Naive thymus-derived CD4-positive, alpha-beta T cell (primary cell): ENCODE measurements around the gene TMEM233. TPM values are rescaled to one million over a fixed set of nuclear protein-coding genes. Genes with fewer than 3 reads are reported as not detected.

Experiments used
- ATAC-seq: fragments of 150-1000 bp; cut with Tn5 transposase; 2 replicates; pipeline ENCODE4 v1.10.0; 2021; ENCODE audit warnings: mild to moderate bottlenecking, moderate library complexity
- CTCF ChIA-PET: fragments of 350-600 bp; sonication (Branson Sonifier 250); formaldehyde crosslinking; loops from one replicate; lab custom pipeline; 2021; ENCODE audit warnings: antibody characterized with exemption; lab: Charles Lee
- POLR2A ChIA-PET: fragments of 350-600 bp; sonication (Branson Sonifier 250); formaldehyde crosslinking; loops from one replicate; lab custom pipeline; 2021; ENCODE audit warnings: antibody characterized with exemption, inconsistent platforms; lab: Charles Lee
- DNase-seq, 9 donors: peaks; one replicate each; pipeline versions ENCODE4 v3.0.0 to v3.0.0-alpha.2; 2020 to 2022; ENCODE audit warnings: mixed read lengths in 1 of 9
- H3K27ac ChIP-seq: one replicate; pipeline ENCODE4 v1.7.0; 2013; ENCODE audit warnings: mild to moderate bottlenecking, low read depth, low read length, moderate library complexity
- H3K27me3 ChIP-seq, 2 donors: one replicate each; pipeline ENCODE4 v1.7.0; 2013; ENCODE audit warnings: low read length in 2 of 2, mild to moderate bottlenecking in 2 of 2, moderate library complexity in 2 of 2; ENCODE audit not compliant: control insufficient read depth in 2 of 2, insufficient read depth in 2 of 2
- H3K36me3 ChIP-seq, 3 experiments: 1 replicate in 2 of 3; 2 replicates in 1 of 3; pipeline ENCODE4 v1.7.0; 2013; ENCODE audit warnings: low read length in 3 of 3, mild to moderate bottlenecking in 3 of 3, moderate library complexity in 1 of 3; ENCODE audit not compliant: insufficient read depth in 3 of 3, control insufficient read depth in 2 of 3
- H3K4me1 ChIP-seq, 2 donors: one replicate each; pipeline ENCODE4 v1.7.0; 2013; ENCODE audit warnings: low read length in 2 of 2, mild to moderate bottlenecking in 2 of 2, moderate library complexity in 1 of 2; ENCODE audit not compliant: control insufficient read depth in 2 of 2, insufficient read depth in 2 of 2
- H3K4me3 ChIP-seq: 2 replicates; pipeline ENCODE4 v1.7.0; 2013; ENCODE audit warnings: mild to moderate bottlenecking, low read length
- H3K9me3 ChIP-seq, 3 experiments: 1 replicate in 2 of 3; 2 replicates in 1 of 3; pipeline ENCODE4 v1.7.0; 2013; ENCODE audit warnings: low read length in 3 of 3; ENCODE audit not compliant: control insufficient read depth in 2 of 3
- H3K27ac Mint-ChIP-seq, 9 donors: one replicate each; pipeline ENCODE4 v1.8.0; 2020 to 2022; ENCODE audit warnings: mixed read lengths in 9 of 9, mild to moderate bottlenecking in 8 of 9, moderate library complexity in 5 of 9, inconsistent platforms in 2 of 9
- H3K27me3 Mint-ChIP-seq, 5 donors: one replicate each; pipeline ENCODE4 v1.8.0; 2021 to 2022; ENCODE audit warnings: mixed read lengths in 5 of 5, mild to moderate bottlenecking in 1 of 5
- H3K36me3 Mint-ChIP-seq, 5 donors: one replicate each; pipeline ENCODE4 v1.8.0; 2020 to 2022; ENCODE audit warnings: mixed read lengths in 5 of 5, mild to moderate bottlenecking in 3 of 5, inconsistent platforms in 1 of 5
- H3K4me1 Mint-ChIP-seq, 7 donors: one replicate each; pipeline ENCODE4 v1.8.0; 2020 to 2022; ENCODE audit warnings: mixed read lengths in 7 of 7, mild to moderate bottlenecking in 3 of 7, inconsistent platforms in 1 of 7
- H3K4me3 Mint-ChIP-seq, 10 donors: one replicate each; pipeline ENCODE4 v1.8.0; 2020 to 2022; ENCODE audit warnings: mild to moderate bottlenecking in 10 of 10, mixed read lengths in 10 of 10, moderate library complexity in 6 of 10, inconsistent platforms in 2 of 10
- H3K9me3 Mint-ChIP-seq, 11 donors: one replicate each; pipeline ENCODE4 v1.8.0; 2020 to 2022; ENCODE audit warnings: mixed read lengths in 11 of 11, mild to moderate bottlenecking in 4 of 11, inconsistent platforms in 1 of 11, moderate library complexity in 1 of 11
- intact Hi-C, 2 donors: fragments of 100-400 bp; cut with micrococcal nuclease; formaldehyde crosslinking; loops; one replicate each; pipeline ENCODE4 v1.15.1; 2023
- polyA plus RNA-seq, 2 donors: library from polyadenylated mRNA; unstranded; fragments of 300-500 nt; fragmentation: Illumina TruSeq; gene quantifications; one replicate each; pipeline ENCODE4 v1.2.3, GENCODE V29; 2021
- total RNA-seq, 6 experiments: library from RNA in 5 of 6; stranded (reverse) in 5 of 6; gene quantifications; 1 replicate in 5 of 6; 2 replicates in 1 of 6; pipeline ENCODE4 v1.2.3 and lab custom pipeline; 2021 to 2026

Gene TMEM233
- total RNA-seq = not detected
- not detected for polyA plus RNA-seq
- total RNA-seq (lab: John Stamatoyannopoulos, UW) = not detected

GRCh38 chr12:119593578-119594398 is at the start of gene TMEM233:
Gene TMEM233 (plus strand): TSS chr12:119593774. CDS start chr12:119593849, 75 bp downstream.
- H3K4me3 Mint-ChIP-seq = no peak within 1 kb of the TSS
- no peak within 1 kb of the TSS for H3K27ac Mint-ChIP-seq
- intact Hi-C loops = no loop called here

DNA sequence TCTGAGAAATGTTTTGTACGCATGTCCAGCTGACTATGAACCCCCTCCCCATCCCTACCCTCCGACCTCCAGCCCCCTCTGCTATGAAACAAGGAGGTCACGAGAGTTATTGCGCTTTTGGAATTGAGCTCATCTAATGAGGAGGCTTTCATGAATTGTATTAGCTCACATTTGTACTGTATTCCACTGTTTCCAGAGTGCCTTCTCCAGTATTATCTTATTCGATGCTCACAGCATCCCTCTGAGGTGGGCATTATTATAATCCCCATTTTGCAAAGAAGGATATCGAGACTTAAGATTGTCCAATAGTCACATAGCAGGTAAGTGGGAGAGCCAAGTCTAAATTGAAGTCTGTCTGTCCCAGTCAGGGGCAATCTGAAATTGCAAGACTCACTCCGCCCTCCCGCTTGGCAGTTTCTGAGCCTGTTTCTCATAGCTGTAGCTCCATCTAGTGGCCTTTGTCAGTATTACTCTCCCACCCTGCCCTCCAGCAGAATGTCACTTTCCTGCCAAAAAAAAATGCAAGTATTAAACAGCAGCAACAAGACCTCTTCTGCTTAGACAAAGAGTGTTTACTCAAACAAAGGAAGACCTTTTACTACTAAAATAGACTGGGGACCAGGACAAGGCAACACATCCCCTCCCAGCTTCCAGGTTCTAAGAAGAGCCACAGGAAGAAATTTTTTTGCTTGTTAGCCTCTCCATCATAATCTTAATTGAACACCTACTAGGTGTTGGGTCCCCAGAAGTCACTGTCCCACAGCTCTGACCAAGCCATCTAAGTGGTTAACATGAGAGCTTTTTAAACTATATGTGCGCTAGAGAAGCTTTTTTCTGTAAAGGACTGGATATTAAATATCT is 48.6 kb upstream of the TMEM233 start:
- no peak overlapping the region for H3K4me3 ChIP-seq
- H3K36me3 Mint-ChIP-seq = no peaks in the 10 kb centered on the region
- ChIA-PET CTCF (interaction anchor here (0.6 to 1.3 kb wide), 3 partner anchors 99 to 1140 kb away, joined by 3 to 6 read pairs (median 3); no protein-coding TSS in a partner anchor), POLR2A (no interaction called here)
- H3K27me3 Mint-ChIP-seq = peaks cover 0 to 61% (median 50%) of the 10 kb centered on the region in 5 donors
- no peaks in the 10 kb centered on the region for H3K4me1 ChIP-seq
- H3K27ac Mint-ChIP-seq = no peak overlapping the region
- H3K4me3 Mint-ChIP-seq = no peak overlapping the region
- no peaks in the 10 kb centered on the region for H3K4me1 Mint-ChIP-seq
- DNase-seq (peak; percentile 5 to 58 (median 39)), ATAC-seq (peak; percentile 70)
- H3K9me3 Mint-ChIP-seq = peaks cover 0 to 5% (median 0%) of the 10 kb centered on the region in 11 donors
- H3K27ac ChIP-seq = no peak overlapping the region
- intact Hi-C loops = loop anchor here (1.0 to 10.0 kb wide), 4 partner anchors 101 to 1360 kb away; no protein-coding TSS in a partner anchor
- H3K27me3 ChIP-seq = no peaks in the 10 kb centered on the region
- H3K36me3 ChIP-seq = no peaks in the 10 kb centered on the region
- no peaks in the 10 kb centered on the region for H3K9me3 ChIP-seq

More at GRCh38 chr12:119593578-119594398, at the start of gene TMEM233:
- Mint-ChIP-seq H3K4me1 (peaks cover 8 to 23% (median 11%) of the 10 kb centered on the region in 7 donors), H3K27me3 (peaks cover 68 to 83% (median 80%) of the 10 kb centered on the region in 5 donors), H3K9me3 (peaks cover 0 to 6% (median 0%) of the 10 kb centered on the region in 11 donors), H3K36me3 (peaks cover 0 to 7% (median 0%) of the 10 kb centered on the region in 5 donors)
- H3K27ac ChIP-seq = no peak within 1 kb of the TSS
- ChIA-PET POLR2A (no interaction called here), CTCF (no interaction called here)
- peaks cover 4 to 10% of the 10 kb centered on the region in 2 donors for H3K27me3 ChIP-seq
- DNase-seq (no peak), ATAC-seq (no peak)
- H3K4me3 ChIP-seq = no peak within 1 kb of the TSS
- H3K9me3 ChIP-seq = no peaks in the 10 kb centered on the region
- H3K4me1 ChIP-seq = no peaks in the 10 kb centered on the region
- no peaks in the 10 kb centered on the region for H3K36me3 ChIP-seq

GRCh38 chr12:119546340-119546739 is 47.2 kb upstream of the TMEM233 start:
- no peak for ATAC-seq
- no peaks in the 10 kb centered on the region for H3K4me1 Mint-ChIP-seq
- Histone ChIP-seq H3K27ac (no peak overlapping the region), H3K9me3 (no peaks in the 10 kb centered on the region), H3K27me3 (no peaks in the 10 kb centered on the region), H3K4me1 (no peaks in the 10 kb centered on the region), H3K4me3 (no peak overlapping the region), H3K36me3 (no peaks in the 10 kb centered on the region)
- H3K27ac Mint-ChIP-seq = no peak overlapping the region
- CTCF ChIA-PET = interaction anchor here (1.3 kb wide), 1 partner anchor 119 kb away, joined by 3 read pairs; no protein-coding TSS in a partner anchor
- H3K27me3 Mint-ChIP-seq = peaks cover 5 to 52% (median 51%) of the 10 kb centered on the region in 5 donors
- POLR2A ChIA-PET = no interaction called here
- intact Hi-C loops = loop anchor here (10.0 kb wide), 2 partner anchors 1142 to 1362 kb away; no protein-coding TSS in a partner anchor
- H3K9me3 Mint-ChIP-seq = peaks cover 0 to 1% (median 0%) of the 10 kb centered on the region in 11 donors
- no peaks in the 10 kb centered on the region for H3K36me3 Mint-ChIP-seq
- DNase-seq = no peak
- no peak overlapping the region for H3K4me3 Mint-ChIP-seq

DNA sequence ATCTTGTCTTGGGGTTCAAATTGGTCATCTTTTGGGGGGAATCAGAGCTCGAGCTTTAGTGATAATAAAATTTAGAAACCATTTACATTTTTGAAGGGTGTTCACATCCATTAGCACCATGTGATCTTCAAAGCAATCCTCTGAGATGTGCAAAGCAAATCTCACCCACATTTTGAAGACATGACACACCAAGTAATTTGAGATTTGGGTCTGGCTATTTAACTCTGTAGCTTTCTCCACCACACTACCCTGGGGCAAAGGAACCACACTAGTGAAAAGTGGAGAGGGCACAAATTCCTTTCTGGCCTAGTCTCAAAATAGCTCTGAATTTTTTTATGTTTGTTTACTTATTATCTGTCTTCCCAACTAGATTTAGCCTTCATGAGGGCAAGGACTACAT is 46.6 kb upstream of the TMEM233 start:
- no peak overlapping the region for H3K4me3 Mint-ChIP-seq
- Histone ChIP-seq H3K36me3 (no peaks in the 10 kb centered on the region), H3K27me3 (no peaks in the 10 kb centered on the region), H3K9me3 (no peaks in the 10 kb centered on the region), H3K27ac (no peak overlapping the region), H3K4me1 (no peaks in the 10 kb centered on the region), H3K4me3 (no peak overlapping the region)
- H3K36me3 Mint-ChIP-seq = no peaks in the 10 kb centered on the region
- peaks cover 0 to 1% (median 0%) of the 10 kb centered on the region in 11 donors for H3K9me3 Mint-ChIP-seq
- DNase-seq (no peak), ATAC-seq (no peak)
- POLR2A ChIA-PET = no interaction called here
- peaks cover 5 to 56% (median 45%) of the 10 kb centered on the region in 5 donors for H3K27me3 Mint-ChIP-seq
- H3K27ac Mint-ChIP-seq = no peak overlapping the region
- no peaks in the 10 kb centered on the region for H3K4me1 Mint-ChIP-seq
- intact Hi-C loops = loop anchor here (10.0 kb wide), 2 partner anchors 1142 to 1362 kb away; no protein-coding TSS in a partner anchor
- CTCF ChIA-PET = interaction anchor here (1.3 kb wide), 1 partner anchor 118 kb away, joined by 3 read pairs; no protein-coding TSS in a partner anchor

GRCh38 chr12:119556854-119557253 is 36.7 kb upstream of the TMEM233 start:
- CTCF ChIA-PET = no interaction called here
- H3K4me1 ChIP-seq = no peaks in the 10 kb centered on the region
- intact Hi-C loops = no loop called here
- Mint-ChIP-seq H3K4me3 (no peak overlapping the region), H3K9me3 (peaks cover 0 to 3% (median 0%) of the 10 kb centered on the region in 11 donors), H3K36me3 (no peaks in the 10 kb centered on the region), H3K4me1 (peaks cover 0 to 1% (median 0%) of the 10 kb centered on the region in 7 donors), H3K27me3 (peaks cover 0 to 46% (median 20%) of the 10 kb centered on the region in 5 donors), H3K27ac (no peak overlapping the region)
- H3K9me3 ChIP-seq = no peaks in the 10 kb centered on the region
- no peak for DNase-seq
- H3K27ac ChIP-seq = no peak overlapping the region
- H3K4me3 ChIP-seq = no peak overlapping the region
- no peaks in the 10 kb centered on the region for H3K27me3 ChIP-seq
- no peak for ATAC-seq
- POLR2A ChIA-PET = no interaction called here
- no peaks in the 10 kb centered on the region for H3K36me3 ChIP-seq

GRCh38 chr12:119565404-119565803 is 28.2 kb upstream of the TMEM233 start:
- ATAC-seq (no peak), DNase-seq (no peak)
- Histone ChIP-seq H3K36me3 (no peaks in the 10 kb centered on the region), H3K27ac (no peak overlapping the region), H3K4me3 (no peak overlapping the region), H3K27me3 (peaks cover 3 to 4% of the 10 kb centered on the region in 2 donors), H3K4me1 (no peaks in the 10 kb centered on the region), H3K9me3 (no peaks in the 10 kb centered on the region)
- ChIA-PET CTCF (no interaction called here), POLR2A (no interaction called here)
- intact Hi-C loops = no loop called here
- H3K27me3 Mint-ChIP-seq = peaks cover 0 to 30% (median 19%) of the 10 kb centered on the region in 5 donors
- H3K9me3 Mint-ChIP-seq = peaks cover 0 to 3% (median 0%) of the 10 kb centered on the region in 11 donors
- H3K27ac Mint-ChIP-seq = no peak overlapping the region
- no peaks in the 10 kb centered on the region for H3K4me1 Mint-ChIP-seq
- H3K4me3 Mint-ChIP-seq = no peak overlapping the region
- no peaks in the 10 kb centered on the region for H3K36me3 Mint-ChIP-seq
